Panc1 (cell line): ENCODE data around the gene NIPAL3. TPM values are rescaled to one million over a fixed set of nuclear protein-coding genes. Genes with fewer than 3 reads are reported as not detected.
"Not testable (repeated sequence)": the region's sequence is repeated elsewhere in the genome, so short reads cannot be mapped to it uniquely, and the experiment has no call there.

Source experiments
- ATAC-seq: fragments of 200-7000 bp; cut with Tn5 transposase; 2 replicates; pipeline ENCODE4 v1.9.1; 2020; ENCODE audit warnings: mild to moderate bottlenecking, moderate library complexity
- BruUV-seq: library from RNA; stranded (reverse); fragments of 400-500 nt; replicated peaks from 2 replicates; lab custom pipeline; 2021; lab: Mats Ljungman, UMichigan
- CTCF ChIA-PET: fragments of 300-600 bp; sonication (Branson Sonifier 250); formaldehyde crosslinking; loops from one replicate; lab custom pipeline; 2022; ENCODE audit warnings: antibody characterized with exemption; lab: Charles Lee
- POLR2A ChIA-PET: fragments of 300-600 bp; sonication (Branson Sonifier 250); formaldehyde crosslinking; loops from one replicate; lab custom pipeline; 2022; ENCODE audit warnings: antibody characterized with exemption; lab: Charles Lee
- DNase-seq: peaks from one replicate; pipeline ENCODE4 v3.0.0-alpha.2; 2010; ENCODE audit warnings: low read depth, low spot score
- H3K27ac ChIP-seq: 2 replicates; pipeline ENCODE4 v1.5.1; 2011; ENCODE audit warnings: mild to moderate bottlenecking, low read length, inconsistent platforms
- H3K27me3 ChIP-seq: fragments of 200-500 bp; sonication (Bioruptor generic); 2 replicates; pipeline ENCODE4 v1.6.0; 2014; ENCODE audit warnings: low read length, inconsistent platforms; ENCODE audit not compliant: control insufficient read depth, insufficient read depth
- H3K36me3 ChIP-seq: fragments of 200-500 bp; sonication (Bioruptor generic); 2 replicates; pipeline ENCODE4 v1.5.1; 2014; ENCODE audit warnings: inconsistent platforms, mild to moderate bottlenecking, low read length, moderate library complexity; ENCODE audit not compliant: control insufficient read depth, insufficient read depth
- H3K4me1 ChIP-seq: 2 replicates; pipeline ENCODE4 v1.5.1; 2011; ENCODE audit warnings: inconsistent platforms, mild to moderate bottlenecking, low read length, moderate library complexity; ENCODE audit not compliant: control insufficient read depth, insufficient read depth
- H3K4me3 ChIP-seq, 2 experiments: 2 replicates each; pipeline ENCODE4 v1.5.1; 2011 to 2012; ENCODE audit warnings: low read depth in 2 of 2, low read length in 2 of 2, mild to moderate bottlenecking in 2 of 2, inconsistent platforms in 1 of 2, moderate library complexity in 1 of 2
- H3K9me3 ChIP-seq: fragments of 200-500 bp; sonication (Bioruptor generic); 2 replicates; pipeline ENCODE4 v1.5.1; 2014; ENCODE audit warnings: low read depth, mild to moderate bottlenecking, inconsistent platforms, low read length, moderate library complexity; ENCODE audit not compliant: control insufficient read depth, insufficient read depth
- CTCF ChIP-seq: fragments of 450-650 bp; IDR thresholded peaks from 2 replicates; pipeline ENCODE4 v1.5.1; 2017; ENCODE audit warnings: mild to moderate bottlenecking
- POLR2AphosphoS5 ChIP-seq: IDR thresholded peaks from 2 replicates; pipeline ENCODE4 v1.6.1; 2012; ENCODE audit warnings: mild to moderate bottlenecking, low read depth, low read length, moderate library complexity
- REST ChIP-seq, 2 experiments: IDR thresholded peaks; 2 replicates each; pipeline ENCODE4 v1.6.1; 2011 to 2012; ENCODE audit warnings: low read depth in 2 of 2, control low read depth in 1 of 2, low read length in 1 of 2, mild to moderate bottlenecking in 1 of 2, moderate library complexity in 1 of 2; ENCODE audit not compliant: insufficient read depth in 1 of 2
- SIN3A ChIP-seq: IDR thresholded peaks from 2 replicates; pipeline ENCODE4 v1.6.1; 2012; ENCODE audit warnings: low read depth, mild to moderate bottlenecking, low read length, moderate library complexity, borderline replicate concordance; ENCODE audit not compliant: insufficient read depth
- TCF7L2 ChIP-seq: IDR thresholded peaks from 2 replicates; pipeline ENCODE4 v1.6.1; 2011; ENCODE audit warnings: mild to moderate bottlenecking, low read depth, low read length, inconsistent platforms
- in situ Hi-C: cut with HindIII; loops from 2 replicates; pipeline ENCODE4 v1.10.0; 2016; ENCODE audit warnings: low sequenced_read_pairs, low pct_unique_long_range_greater_than_20kb
- intact Hi-C: fragments of 100-400 bp; cut with micrococcal nuclease; formaldehyde crosslinking; loops from one replicate; pipeline ENCODE4 v1.10.0; 2022; ENCODE audit not compliant: unreplicated experiment
- total RNA-seq: library from RNA; stranded (reverse); gene quantifications from one replicate; pipeline ENCODE4 v1.2.1, GENCODE V29; 2021; ENCODE audit not compliant: unreplicated experiment

Gene NIPAL3
- total RNA-seq, 1 experiment from 2014 or later: 13.6 TPM

- no peak for TF ChIP-seq CTCF
- no peak for TF ChIP-seq REST (IDR thresholded peaks at IDR 0.05; ENCODE audit: insufficient read depth in 1 of 2, low read depth in 2 of 2, low read length in 1 of 2)
- TF ChIP-seq SIN3A: no peak
- TF ChIP-seq TCF7L2: no peak
- TF ChIP-seq POLR2AphosphoS5: no peak
- ChIA-PET POLR2A (no interaction called here), CTCF (no interaction called here)
- in situ Hi-C loops (no loop called here), intact Hi-C loops (no loop called here)
- Histone ChIP-seq H3K36me3 (no peaks in the 10 kb centered on the region), H3K9me3 (no peaks in the 10 kb centered on the region), H3K27me3 (no peaks in the 10 kb centered on the region), H3K27ac (no peak overlapping the region), H3K4me1 (no peaks in the 10 kb centered on the region), H3K4me3 (no peak overlapping the region)
- DNase-seq: no peak
- no TSS peak for BruUV-seq
- ATAC-seq: no peak
These were observed 71.9 kb downstream of the NIPAL3 start for GRCh38 chr1:24487455-24487854.

- H3K9me3 ChIP-seq, intact Hi-C loops, H3K27ac ChIP-seq, ATAC-seq, CTCF ChIA-PET, H3K4me3 ChIP-seq, DNase-seq, H3K27me3 ChIP-seq, H3K4me1 ChIP-seq, H3K36me3 ChIP-seq, in situ Hi-C loops, POLR2A ChIA-PET, BruUV-seq: not testable (repeated sequence)
These were observed 72.6 kb downstream of the NIPAL3 start for GRCh38 chr1:24488159-24488558.

GRCh38 chr1:24489674-24490073, 74.1 kb downstream of the NIPAL3 start:
- POLR2A ChIA-PET: no interaction called here

More at GRCh38 chr1:24489674-24490073, 74.1 kb downstream of the NIPAL3 start:
- Histone ChIP-seq H3K36me3 (no peaks in the 10 kb centered on the region), H3K4me1 (no peaks in the 10 kb centered on the region), H3K9me3 (no peaks in the 10 kb centered on the region), H3K27me3 (no peaks in the 10 kb centered on the region), H3K4me3 (no peak overlapping the region), H3K27ac (no peak overlapping the region)
- DNase-seq (no peak), ATAC-seq (no peak)
- TF ChIP-seq SIN3A: no peak
- no peak for TF ChIP-seq CTCF
- no peak for TF ChIP-seq TCF7L2
- no peak for TF ChIP-seq REST (IDR thresholded peaks at IDR 0.05; ENCODE audit: insufficient read depth in 1 of 2, low read depth in 2 of 2, low read length in 1 of 2)
- no peak for TF ChIP-seq POLR2AphosphoS5
- no TSS peak for BruUV-seq
- in situ Hi-C loops: no loop called here
- CTCF ChIA-PET: no interaction called here
- intact Hi-C loops: no loop called here
